ENCODE data around the gene ARHGEF28. TPM values are rescaled to one million over a fixed set of nuclear protein-coding genes. Genes with fewer than 3 reads are reported as not detected.

ARHGEF28 gene
- total and polyA plus RNA-seq, 2 donors (not counting 1 experiment from before 2014, with no cell fraction given) = not detected

DNA sequence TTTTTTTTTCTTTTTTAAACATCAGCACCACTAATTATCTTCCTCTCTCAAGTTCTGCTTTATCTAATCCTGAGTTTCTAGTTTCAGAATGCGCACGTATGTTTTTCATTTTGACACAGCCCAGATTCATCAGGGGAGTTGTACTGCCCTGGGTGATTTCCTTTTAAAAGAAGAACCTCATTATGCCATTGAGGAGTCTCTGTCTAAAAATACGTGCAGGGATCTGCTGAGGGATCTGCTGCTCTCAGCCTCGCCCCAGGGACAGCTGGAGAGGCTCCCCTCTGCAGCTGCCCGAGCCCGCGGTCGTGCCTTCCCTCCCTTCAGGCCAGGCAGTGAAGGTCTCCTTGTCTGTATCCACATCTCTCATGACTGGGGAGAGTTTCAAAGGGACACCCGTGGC, 273.1 kb downstream of the ARHGEF28 start:
- Histone ChIP-seq H3K9ac (ENCODE audit: low read length) (no peak overlapping the region), H3K4me1 (ENCODE audit: control insufficient read depth in 2 of 2, insufficient read depth in 2 of 2, low read length in 2 of 2) (no peaks in the 10 kb centered on the region), H3K36me3 (replicated peaks in 1 of 2; ENCODE audit: control extremely low read depth in 1 of 2, control insufficient read depth in 1 of 2, extremely low read depth in 1 of 2, insufficient read depth in 2 of 2, low read length in 1 of 2) (no peaks in the 10 kb centered on the region), H3K4me2 (replicated peaks; ENCODE audit: low read depth, low read length, poor library complexity, severe bottlenecking) (no peak overlapping the region), H4K20me1 (ENCODE audit: control insufficient read depth, insufficient read depth, low read length, poor library complexity, severe bottlenecking) (no peaks in the 10 kb centered on the region), H3K4me3 (ENCODE audit: control extremely low read depth in 1 of 5, extremely low read depth in 1 of 5, insufficient read depth in 1 of 5, low read depth in 2 of 5, low read length in 4 of 5) (no peak overlapping the region), H3K79me2 (ENCODE audit: control insufficient read depth, insufficient read depth, low read length) (no peaks in the 10 kb centered on the region), H3K27me3 (replicated peaks in 1 of 4; ENCODE audit: control extremely low read depth in 1 of 4, control insufficient read depth in 3 of 4, insufficient read depth in 4 of 4, low read length in 3 of 4) (peaks cover 0 to 5% (median 2%) of the 10 kb centered on the region in 4 experiments), H2AFZ (ENCODE audit: insufficient read depth, low read depth, low read length, poor library complexity, severe bottlenecking) (no peak overlapping the region), H3K27ac (ENCODE audit: low read length in 2 of 2) (no peak overlapping the region), H3K9me3 (ENCODE audit: control extremely low read depth in 1 of 3, control insufficient read depth in 2 of 3, insufficient read depth in 1 of 3, low read length in 2 of 3) (no peaks in the 10 kb centered on the region)
- no peak for ATAC-seq (ENCODE audit: low read depth)
- Mint-ChIP-seq H3K4me3 (no peak overlapping the region), H3K27me3 (peaks cover 50% of the 10 kb centered on the region), H3K9me3 (ENCODE audit: insufficient read depth) (no peaks in the 10 kb centered on the region), H3K4me1 (no peaks in the 10 kb centered on the region), H3K27ac (no peak overlapping the region)
- TF ChIP-seq CTCF (IDR thresholded peaks at IDR 0.05) = no peak
- TF ChIP-seq EZH2 (IDR thresholded peaks at IDR 0.05; ENCODE audit: borderline replicate concordance, insufficient read depth, low read depth, low read length, poor library complexity, severe bottlenecking) = no peak
- CTCF ChIA-PET = interaction anchor here (1.0 to 1.1 kb wide), 3 partner anchors 15 to 751 kb away, joined by 3 to 7 read pairs (median 5); no protein-coding TSS in a partner anchor
- no peak for DNase-seq
- POLR2A ChIA-PET = no interaction called here
- WGBS (ENCODE audit: insufficient coverage) = 71% methylated on average over 8 of the region's 9 CpGs
- intact Hi-C loops (cut with micrococcal nuclease) = no loop called here

GRCh38 chr5:73899916-73900315, 273.9 kb downstream of the ARHGEF28 start:
- Histone ChIP-seq H3K9ac (ENCODE audit: low read length) (no peak overlapping the region), H3K27ac (ENCODE audit: low read length in 2 of 2) (no peak overlapping the region), H3K36me3 (replicated peaks in 1 of 2; ENCODE audit: control extremely low read depth in 1 of 2, control insufficient read depth in 1 of 2, extremely low read depth in 1 of 2, insufficient read depth in 2 of 2, low read length in 1 of 2) (no peaks in the 10 kb centered on the region), H3K27me3 (replicated peaks in 1 of 4; ENCODE audit: control extremely low read depth in 1 of 4, control insufficient read depth in 3 of 4, insufficient read depth in 4 of 4, low read length in 3 of 4) (peaks cover 0 to 5% (median 2%) of the 10 kb centered on the region in 4 experiments), H3K4me3 (ENCODE audit: control extremely low read depth in 1 of 5, extremely low read depth in 1 of 5, insufficient read depth in 1 of 5, low read depth in 2 of 5, low read length in 4 of 5) (no peak overlapping the region), H2AFZ (ENCODE audit: insufficient read depth, low read depth, low read length, poor library complexity, severe bottlenecking) (no peak overlapping the region), H3K79me2 (ENCODE audit: control insufficient read depth, insufficient read depth, low read length) (no peaks in the 10 kb centered on the region), H4K20me1 (ENCODE audit: control insufficient read depth, insufficient read depth, low read length, poor library complexity, severe bottlenecking) (no peaks in the 10 kb centered on the region), H3K4me1 (ENCODE audit: control insufficient read depth in 2 of 2, insufficient read depth in 2 of 2, low read length in 2 of 2) (no peaks in the 10 kb centered on the region), H3K4me2 (replicated peaks; ENCODE audit: low read depth, low read length, poor library complexity, severe bottlenecking) (no peak overlapping the region), H3K9me3 (ENCODE audit: control extremely low read depth in 1 of 3, control insufficient read depth in 2 of 3, insufficient read depth in 1 of 3, low read length in 2 of 3) (no peaks in the 10 kb centered on the region)
- ChIA-PET POLR2A (no interaction called here), CTCF (interaction anchor here (1.0 to 1.1 kb wide), 3 partner anchors 14 to 750 kb away, joined by 3 to 7 read pairs (median 5); no protein-coding TSS in a partner anchor)
- Mint-ChIP-seq H3K4me3 (no peak overlapping the region), H3K27ac (no peak overlapping the region), H3K27me3 (peaks cover 45% of the 10 kb centered on the region), H3K4me1 (no peaks in the 10 kb centered on the region), H3K9me3 (ENCODE audit: insufficient read depth) (no peaks in the 10 kb centered on the region)
- intact Hi-C loops (cut with micrococcal nuclease) = loop anchor here (5.0 to 10.0 kb wide), 4 partner anchors 305 to 1782 kb away; no protein-coding TSS in a partner anchor
- TF ChIP-seq EZH2 (IDR thresholded peaks at IDR 0.05; ENCODE audit: borderline replicate concordance, insufficient read depth, low read depth, low read length, poor library complexity, severe bottlenecking) (no peak), CTCF (IDR thresholded peaks at IDR 0.05) (no peak)
- no CpG with 5 or more reads among the region's 3 CpGs for WGBS (ENCODE audit: insufficient coverage)
- DNase-seq (no peak), ATAC-seq (ENCODE audit: low read depth) (no peak)

Measured in B cell (primary cell).